Measurements from ENCODE around the gene HOXC10.

HOXC10 gene

DNA sequence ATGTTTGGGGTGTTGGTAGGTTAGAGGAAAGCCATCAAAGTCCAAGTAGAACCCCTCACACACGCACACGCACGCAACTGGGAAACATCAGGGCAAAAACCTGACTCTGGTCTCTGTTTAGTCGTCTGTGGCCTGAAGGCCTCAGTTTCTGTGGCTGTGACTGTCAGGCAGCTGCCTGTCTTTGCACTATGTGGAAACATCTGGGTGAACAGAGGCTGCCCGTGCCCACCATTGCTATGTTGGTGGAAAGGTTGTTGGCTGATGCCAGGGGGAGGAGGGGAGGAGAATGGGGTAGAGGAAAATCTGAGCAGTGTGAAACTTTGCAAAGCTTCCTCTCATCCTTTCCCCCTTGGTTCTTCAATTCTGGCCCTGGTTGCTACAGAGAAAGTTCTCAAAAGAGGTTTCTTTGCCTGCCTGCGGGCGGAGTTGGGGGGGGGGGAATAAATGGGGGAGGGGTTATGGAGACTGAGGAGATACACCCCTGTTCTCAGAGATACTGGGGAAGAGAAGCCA, 7.5 kb downstream of the HOXC10 start:
- DNase-seq = no peak

- no peak for DNase-seq
Measured at GRCh38 chr12:53993162-53994008, 8.4 kb downstream of the HOXC10 start.

- no peak for DNase-seq
Measured at GRCh38 chr12:53994009-53994263, 9.0 kb downstream of the HOXC10 start.

DNA sequence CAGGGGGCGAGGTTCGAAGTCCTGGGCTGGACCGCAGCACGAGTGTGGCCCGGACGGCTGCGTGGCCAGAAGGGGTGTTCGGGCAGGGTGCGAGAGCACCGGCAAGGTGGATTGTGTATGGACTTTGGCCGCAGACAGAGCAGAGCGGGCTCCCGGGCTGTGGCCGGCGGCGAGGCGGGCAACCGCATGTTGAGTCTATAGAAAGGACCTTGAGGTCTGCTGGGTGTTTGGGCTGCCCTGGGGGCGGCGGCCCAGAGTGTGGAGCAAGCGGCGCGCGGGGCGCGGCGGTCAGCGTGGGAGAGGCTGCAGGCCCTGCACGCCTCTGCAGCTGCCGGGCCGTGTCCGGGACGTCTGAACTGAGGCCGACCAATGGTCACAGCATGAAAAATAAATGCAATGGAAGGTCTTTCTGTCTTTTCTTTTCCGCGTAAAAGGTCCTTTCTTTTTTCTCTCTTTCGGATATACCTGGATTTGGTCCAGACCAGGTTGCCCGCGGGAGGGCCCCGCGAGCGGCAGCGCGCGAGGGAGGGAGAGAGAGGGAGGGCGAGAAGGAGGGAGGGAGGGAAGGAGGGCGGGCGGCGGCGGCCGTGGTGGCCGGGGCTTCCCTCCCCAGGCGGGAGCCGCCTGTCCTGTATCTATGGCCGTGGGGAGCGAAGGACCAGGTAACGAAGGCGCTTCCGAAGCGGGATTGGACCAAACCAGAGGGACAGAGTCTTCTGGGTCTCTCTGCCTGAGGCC, 9.5 kb downstream of the HOXC10 start:
- no peak for DNase-seq

DNA sequence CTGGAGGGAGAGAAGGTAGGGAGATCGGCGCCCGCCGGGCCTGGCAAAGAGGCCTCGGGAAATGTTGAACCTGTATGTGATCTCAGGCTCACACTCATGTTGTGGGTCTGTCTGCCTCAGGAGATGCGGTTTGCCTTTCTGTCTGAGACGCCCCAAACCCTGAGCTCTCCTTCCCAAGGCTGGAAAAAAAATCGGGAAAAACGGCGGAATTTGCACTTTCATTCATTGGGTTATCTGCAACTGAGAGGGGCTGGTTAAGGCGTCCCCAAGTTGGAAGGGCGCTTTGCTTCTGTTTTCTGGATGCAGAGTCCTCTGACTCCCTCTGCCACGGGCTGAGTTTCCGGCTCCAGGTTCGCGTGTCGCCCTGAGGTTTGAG, 10.0 kb downstream of the HOXC10 start:
- DNase-seq = no peak

DNA sequence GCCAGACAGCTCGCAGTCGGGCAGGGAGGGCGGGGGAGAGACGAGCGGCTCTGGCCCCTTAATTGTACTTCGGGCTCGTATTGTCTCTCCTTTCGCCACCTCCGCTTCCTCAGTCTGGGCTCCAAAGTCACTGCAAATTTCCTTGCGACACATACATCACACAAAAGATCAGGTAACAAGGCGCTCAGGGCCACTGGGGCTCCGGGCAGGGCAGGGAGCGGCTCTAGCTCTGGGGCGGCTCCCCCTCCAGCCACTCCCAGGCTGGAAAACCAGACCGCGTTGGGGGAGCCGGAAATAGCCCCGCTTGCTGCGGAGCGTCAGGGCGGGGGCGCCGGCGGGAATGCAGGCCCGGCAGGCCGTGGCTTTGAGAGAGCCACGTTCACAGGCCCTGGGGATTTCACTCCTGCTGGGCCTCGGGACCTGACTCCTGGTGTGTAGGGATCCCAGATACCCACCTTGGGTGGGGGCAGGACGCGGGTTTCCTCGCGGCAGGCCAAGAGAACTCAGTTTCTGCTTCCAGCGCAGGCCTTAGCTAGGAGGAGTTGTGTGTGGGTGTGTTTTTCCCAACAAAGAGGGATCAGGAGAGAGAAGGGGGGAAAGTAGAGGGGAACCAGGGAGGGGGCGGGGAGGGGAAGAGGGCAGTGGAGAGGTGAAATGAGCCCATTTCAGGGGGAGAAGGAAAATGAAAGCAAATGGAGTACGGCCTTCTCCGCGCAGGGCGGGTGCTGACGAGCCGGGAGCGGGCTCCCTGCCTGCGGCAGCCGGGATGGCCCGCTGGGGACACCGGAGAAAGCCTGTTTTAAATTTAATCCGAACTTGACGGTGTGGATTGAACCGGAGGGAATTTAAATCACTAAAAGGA, 10.7 kb downstream of the HOXC10 start:
- DNase-seq = no peak

- DNase-seq = no peak
Measured at GRCh38 chr12:53996240-53997203, 11.6 kb downstream of the HOXC10 start.

- no peak for DNase-seq
Measured at GRCh38 chr12:53997204-53998109, 12.5 kb downstream of the HOXC10 start.

- no peak for DNase-seq
Measured at GRCh38 chr12:53998110-53998899, 13.4 kb downstream of the HOXC10 start.

DNA sequence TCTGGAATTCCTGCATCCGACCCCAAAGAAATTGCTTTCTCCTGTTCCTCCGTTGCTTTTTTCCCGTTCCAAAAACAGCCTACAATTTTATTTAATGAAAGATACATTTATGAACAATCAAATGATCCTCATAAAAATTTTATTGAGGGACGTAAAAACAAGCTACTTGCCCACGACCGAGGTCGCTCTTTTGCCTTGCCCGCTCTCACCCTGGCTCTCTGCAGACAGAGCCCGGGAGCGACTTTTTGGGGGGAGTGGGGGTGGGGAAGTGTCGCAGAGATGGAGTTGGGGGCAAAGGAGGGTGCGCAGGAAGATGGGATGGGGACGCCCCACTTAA, 13.9 kb downstream of the HOXC10 start:
- DNase-seq = no peak

DNA sequence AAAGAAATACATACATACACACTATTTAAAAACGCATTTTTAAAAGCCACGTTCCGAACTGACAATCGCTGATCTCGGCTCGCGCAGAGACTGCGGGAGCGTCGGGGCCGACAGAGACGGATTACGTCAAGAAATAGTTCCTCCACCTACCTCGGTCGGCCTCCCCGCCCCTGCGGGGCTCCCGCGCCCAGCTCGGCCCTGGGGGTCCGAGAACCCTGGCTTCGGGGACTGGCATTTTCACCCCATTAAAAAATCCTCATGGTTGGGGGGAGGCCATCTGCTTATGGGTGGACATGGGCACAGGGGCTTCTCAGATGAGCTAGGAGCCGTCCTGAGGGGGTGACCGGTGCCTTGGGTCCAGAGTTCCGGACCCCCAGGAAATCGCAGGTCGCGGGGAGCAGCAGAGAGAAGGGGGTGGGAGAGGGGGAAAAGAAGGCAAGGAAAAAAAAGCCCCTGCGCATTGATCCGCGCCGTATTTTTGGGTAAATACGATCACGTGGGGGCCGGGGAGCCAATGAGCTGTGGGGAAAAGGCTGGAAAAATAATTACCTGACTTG, 14.7 kb downstream of the HOXC10 start:
- DNase-seq = peak; percentile 28

DNA sequence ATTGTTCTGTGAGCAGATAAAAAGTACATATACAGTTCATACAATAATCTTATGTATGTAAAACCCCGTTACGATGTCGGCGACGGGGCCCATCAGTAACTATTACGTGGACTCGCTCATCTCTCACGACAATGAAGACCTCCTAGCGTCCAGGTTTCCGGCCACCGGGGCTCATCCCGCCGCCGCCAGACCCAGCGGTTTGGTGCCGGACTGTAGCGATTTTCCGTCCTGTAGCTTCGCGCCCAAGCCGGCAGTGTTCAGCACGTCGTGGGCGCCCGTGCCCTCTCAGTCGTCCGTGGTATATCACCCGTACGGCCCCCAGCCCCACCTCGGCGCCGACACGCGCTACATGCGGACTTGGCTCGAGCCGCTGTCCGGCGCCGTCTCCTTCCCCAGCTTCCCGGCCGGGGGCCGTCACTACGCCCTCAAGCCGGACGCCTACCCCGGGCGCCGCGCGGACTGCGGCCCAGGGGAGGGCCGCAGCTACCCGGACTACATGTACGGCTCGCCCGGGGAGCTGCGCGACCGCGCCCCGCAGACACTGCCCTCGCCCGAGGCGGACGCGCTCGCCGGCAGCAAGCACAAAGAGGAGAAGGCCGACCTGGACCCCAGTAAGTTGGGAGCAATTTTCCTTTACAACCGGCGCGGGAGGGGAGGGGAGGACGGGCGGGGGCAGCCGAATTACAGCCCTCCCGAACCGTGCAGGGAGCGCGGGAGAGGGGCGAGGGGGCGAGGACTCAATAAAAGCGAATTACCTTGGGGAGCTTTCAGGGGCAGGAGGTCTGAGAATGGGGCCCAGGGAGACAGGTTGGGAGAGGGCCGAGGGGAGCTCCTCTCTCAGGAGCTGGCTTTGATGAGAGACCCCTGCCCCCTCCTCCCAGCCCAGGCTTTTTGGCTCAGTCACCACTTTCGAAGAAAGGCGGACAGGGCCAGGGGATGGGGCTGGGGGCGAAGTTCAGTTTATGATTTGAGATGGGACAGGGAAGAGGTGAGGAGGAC, 15.5 kb downstream of the HOXC10 start, which contains the start of gene HOXC9:
TSS of gene HOXC9 (plus strand) at position 46 of the 999 bp plus-strand sequence. CDS start at position 74, 28 bp downstream.
- DNase-seq = no peak

DNA sequence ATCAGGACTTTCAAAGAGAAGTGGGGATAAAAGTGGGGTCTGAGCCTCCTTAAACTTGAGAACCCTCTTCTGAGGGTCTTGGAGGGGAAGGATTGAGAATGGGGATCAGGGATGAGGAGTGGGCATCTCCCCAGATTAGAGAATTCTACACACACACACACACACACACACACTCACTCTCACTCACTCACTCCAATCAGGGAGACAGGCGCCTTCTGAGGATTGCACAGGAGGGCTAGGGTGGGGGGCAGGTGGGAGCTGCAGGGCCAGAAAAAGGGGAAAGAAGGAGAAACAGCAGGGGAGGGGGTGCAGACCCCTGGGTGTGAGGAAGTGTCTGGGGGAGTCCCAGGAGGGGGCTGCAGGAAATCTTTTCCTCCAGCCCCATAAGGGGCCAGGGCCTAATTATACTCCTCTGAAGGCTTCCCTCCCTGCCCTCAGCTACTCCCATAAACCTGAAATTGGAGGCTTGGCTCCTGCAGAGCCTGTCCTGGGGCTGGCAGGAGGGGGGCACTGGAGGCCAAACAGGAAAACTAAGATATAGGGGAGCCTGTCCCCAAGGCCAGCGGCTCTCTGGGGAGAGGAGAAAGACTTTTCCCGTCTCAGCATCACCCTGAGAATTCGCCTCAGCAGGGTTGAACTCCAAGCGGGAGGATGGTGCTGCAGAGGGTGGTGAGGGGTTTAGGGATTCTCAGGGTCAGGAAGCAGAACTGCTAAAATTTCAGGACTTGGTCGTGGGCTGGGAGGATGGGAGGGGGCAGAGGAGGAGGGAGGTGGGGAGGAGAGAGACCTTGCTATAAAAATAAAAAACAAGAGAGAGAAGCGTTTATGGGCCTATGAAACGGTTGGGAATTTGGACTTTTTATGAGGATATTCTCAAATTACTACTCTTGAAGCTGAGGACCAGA, 16.6 kb downstream of the HOXC10 start:
- no peak for DNase-seq

GRCh38 chr12:54002278-54002914, 17.4 kb downstream of the HOXC10 start:
- DNase-seq = no peak

- DNase-seq = no peak
Measured at GRCh38 chr12:54002915-54003389, 18.0 kb downstream of the HOXC10 start.

DNA sequence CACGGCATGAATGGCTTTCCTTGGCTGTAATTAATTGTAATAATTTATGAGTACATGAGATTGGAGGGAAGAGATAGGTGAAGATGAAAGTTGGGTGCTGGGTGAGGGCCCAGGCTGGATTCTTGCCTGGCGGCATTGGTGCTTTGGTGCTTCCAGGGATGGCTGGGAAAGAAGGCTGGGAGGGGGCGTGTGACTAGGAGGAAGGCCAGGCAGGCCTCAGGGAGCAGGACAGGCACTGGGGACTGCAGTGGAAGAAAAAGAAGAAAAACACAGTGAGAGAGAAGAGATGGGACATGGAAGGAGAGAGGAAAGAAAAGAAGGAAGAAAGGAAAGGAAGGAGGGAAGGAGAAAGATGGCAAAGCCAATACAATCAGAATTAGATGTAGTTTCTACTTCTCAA, 18.7 kb downstream of the HOXC10 start:
- no peak for DNase-seq
